Measurements from ENCODE around the gene B4GALT1. TPM values are rescaled to one million over a fixed set of nuclear protein-coding genes. Genes with fewer than 3 reads are reported as not detected.

The B4GALT1 gene
- total RNA-seq, 1 experiment from 2014 or later = 31.4 TPM

DNA sequence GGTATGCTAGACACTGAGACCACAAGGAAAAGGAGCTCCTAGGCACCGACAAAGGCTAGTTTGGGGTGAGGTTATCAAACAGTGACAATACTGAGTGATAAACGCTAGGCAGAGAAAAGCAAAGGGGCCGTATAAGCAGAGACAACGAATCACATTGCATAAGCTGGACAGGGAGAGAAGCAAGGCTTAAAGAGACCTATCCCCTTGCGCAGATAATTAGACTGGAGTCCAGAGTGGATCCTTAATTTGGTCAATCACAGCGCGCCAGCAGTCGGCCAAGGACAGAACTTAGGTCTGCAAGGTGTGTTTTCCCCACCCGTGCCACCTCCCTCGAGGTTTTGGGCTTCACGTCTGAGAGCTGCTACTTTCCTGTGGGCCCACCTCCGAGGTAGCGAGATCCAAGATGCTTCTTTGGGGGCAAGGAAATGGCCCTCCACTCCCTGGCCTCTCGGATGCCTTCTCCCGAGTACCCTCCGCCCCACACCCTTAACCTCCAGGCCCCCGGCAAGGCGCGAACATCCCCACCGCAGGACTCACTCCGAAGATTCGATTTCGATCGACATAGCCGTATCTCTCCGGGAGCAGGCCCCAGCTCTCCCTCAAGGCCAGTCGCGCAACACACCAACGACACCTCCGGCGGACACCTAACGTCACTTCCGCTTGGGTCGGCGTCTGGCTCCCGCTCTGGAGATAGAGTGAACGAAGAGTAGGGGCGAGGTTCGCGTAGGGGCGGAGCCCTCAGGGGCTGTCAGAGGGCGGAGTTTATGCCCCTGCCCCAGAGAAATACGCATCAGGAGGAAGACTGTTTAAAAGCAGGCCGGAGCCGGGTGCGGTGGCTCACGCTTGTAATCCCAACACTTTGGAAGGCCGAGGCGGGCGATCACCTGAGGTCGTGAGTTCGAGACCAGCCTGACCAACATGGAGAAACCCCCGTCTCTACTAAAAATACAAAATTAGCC is 90.8 kb downstream of the B4GALT1 start, which contains the start of gene SMU1 (continued):
- no peak for TF ChIP-seq REST (IDR thresholded peaks at IDR 0.05; ENCODE audit: low read depth)
- peak; percentile 93 for TF ChIP-seq CBX3 (IDR thresholded peaks at IDR 0.05; ENCODE audit: low read depth)
- no peak for TF ChIP-seq CEBPB (IDR thresholded peaks at IDR 0.05; ENCODE audit: low read depth)

DNA sequence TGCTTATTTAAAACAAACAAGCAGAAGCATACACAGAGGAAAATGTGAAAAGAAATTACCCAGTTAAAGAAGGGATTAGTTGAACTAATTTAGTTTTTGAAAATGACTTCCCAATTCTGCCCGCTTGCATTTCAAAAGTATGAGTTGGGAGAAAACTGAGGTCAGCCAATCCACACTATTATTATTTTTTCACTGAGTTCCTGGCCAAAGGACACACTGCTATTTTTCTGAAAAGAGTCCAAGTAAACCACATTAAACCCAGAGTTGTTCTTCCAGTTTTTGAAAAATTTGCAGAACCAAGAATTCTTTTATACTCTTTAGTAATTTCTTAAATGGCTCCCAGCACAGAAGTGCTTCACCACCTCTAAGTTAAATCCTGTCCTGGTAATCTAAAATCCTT is 98.1 kb downstream of the B4GALT1 start:
- Histone ChIP-seq H3K4me3 (replicated peaks in 1 of 2; ENCODE audit: low read depth in 1 of 2, low read length in 2 of 2) (no peak overlapping the region), H3K27me3 (ENCODE audit: insufficient read depth, low read length) (no peaks in the 10 kb centered on the region), H3K9me3 (ENCODE audit: control insufficient read depth in 1 of 2, insufficient read depth in 1 of 2, low read depth in 1 of 2, low read length in 2 of 2) (no peaks in the 10 kb centered on the region), H3K9ac (ENCODE audit: low read length) (no peak overlapping the region), H2AFZ (ENCODE audit: low read depth, low read length, poor library complexity, severe bottlenecking) (no peak overlapping the region), H4K20me1 (ENCODE audit: insufficient read depth) (no peaks in the 10 kb centered on the region), H3K36me3 (ENCODE audit: control insufficient read depth in 1 of 2, insufficient read depth in 2 of 2, low read length in 2 of 2) (peaks cover 44 to 50% of the 10 kb centered on the region in 2 experiments), H3K4me1 (ENCODE audit: control insufficient read depth in 1 of 2, insufficient read depth in 2 of 2, low read length in 2 of 2) (no peaks in the 10 kb centered on the region), H3K4me2 (ENCODE audit: low read length) (no peak overlapping the region), H3K79me2 (ENCODE audit: insufficient read depth, low read length) (peaks cover 50% of the 10 kb centered on the region), H3K9me2 (ENCODE audit: insufficient read depth) (no peaks in the 10 kb centered on the region), H3K27ac (ENCODE audit: low read depth, low read length) (no peak overlapping the region)
- ATAC-seq (no peak), DNase-seq (ENCODE audit: low read depth, low spot score) (no peak)
- BruUV-seq (replicated peaks) = no TSS peak
- ChIA-PET RAD21 (ENCODE audit: low non-redundant PET in 1 of 2, low total read pairs in 2 of 2, uncharacterized antibody in 2 of 2, unreplicated experiment in 2 of 2) (no interaction called here), POLR2A (interaction anchor here (1.1 kb wide), 1 partner anchor 44 kb away, joined by 3 read pairs; the partner anchor contains the start of gene DNAJA1), CTCF (no interaction called here)
- TF ChIP-seq RAD21 (IDR thresholded peaks at IDR 0.05; ENCODE audit: low read depth) (no peak), TCF7L2 (IDR thresholded peaks at IDR 0.05; ENCODE audit: borderline replicate concordance, extremely low read depth, insufficient read depth, insufficient read length) (no peak), EZH2phosphoT487 (IDR thresholded peaks at IDR 0.05; ENCODE audit: borderline replicate concordance) (no peak), ZBTB33 (IDR thresholded peaks at IDR 0.05; ENCODE audit: extremely low read depth, insufficient replicate concordance, low read length) (no peak), ZNF274 (IDR thresholded peaks at IDR 0.05; ENCODE audit: low read depth, low read length) (no peak), SRF (IDR thresholded peaks at IDR 0.05; ENCODE audit: low read depth) (no peak), SP1 (IDR thresholded peaks at IDR 0.05; ENCODE audit: low read depth) (no peak), ATF3 (IDR thresholded peaks at IDR 0.05) (no peak), YY1 (IDR thresholded peaks at IDR 0.05; ENCODE audit: extremely low read depth, insufficient replicate concordance, low read depth, low read length) (no peak)
- TF ChIP-seq, protein P1, sequence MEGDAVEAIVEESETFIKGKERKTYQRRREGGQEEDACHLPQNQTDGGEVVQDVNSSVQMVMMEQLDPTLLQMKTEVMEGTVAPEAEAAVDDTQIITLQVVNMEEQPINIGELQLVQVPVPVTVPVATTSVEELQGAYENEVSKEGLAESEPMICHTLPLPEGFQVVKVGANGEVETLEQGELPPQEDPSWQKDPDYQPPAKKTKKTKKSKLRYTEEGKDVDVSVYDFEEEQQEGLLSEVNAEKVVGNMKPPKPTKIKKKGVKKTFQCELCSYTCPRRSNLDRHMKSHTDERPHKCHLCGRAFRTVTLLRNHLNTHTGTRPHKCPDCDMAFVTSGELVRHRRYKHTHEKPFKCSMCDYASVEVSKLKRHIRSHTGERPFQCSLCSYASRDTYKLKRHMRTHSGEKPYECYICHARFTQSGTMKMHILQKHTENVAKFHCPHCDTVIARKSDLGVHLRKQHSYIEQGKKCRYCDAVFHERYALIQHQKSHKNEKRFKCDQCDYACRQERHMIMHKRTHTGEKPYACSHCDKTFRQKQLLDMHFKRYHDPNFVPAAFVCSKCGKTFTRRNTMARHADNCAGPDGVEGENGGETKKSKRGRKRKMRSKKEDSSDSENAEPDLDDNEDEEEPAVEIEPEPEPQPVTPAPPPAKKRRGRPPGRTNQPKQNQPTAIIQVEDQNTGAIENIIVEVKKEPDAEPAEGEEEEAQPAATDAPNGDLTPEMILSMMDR (IDR thresholded peaks at IDR 0.05 in 2 of 3, conservative IDR thresholded peaks at IDR 0.05 in 1 of 3; ENCODE audit: borderline replicate concordance in 1 of 3, insufficient read depth in 1 of 3, low read depth in 2 of 3, low read length in 2 of 3) = no peak
- intact Hi-C loops (cut with micrococcal nuclease) = no loop called here

Data from HCT116 (cell line).